Liver (tissue), 3 donors: ENCODE results near the gene CALML5.

Experiments used
- CTCF ChIP-seq: fragments of 150-350 bp; IDR thresholded peaks from 2 replicates; pipeline ENCODE4 v1.5.1; 2017; ENCODE audit warnings: improper control_type of control experiment, low read depth, low read length; ENCODE audit not compliant: missing input control
- EGR1 ChIP-seq, 2 donors: IDR thresholded peaks; 2 replicates each; pipeline ENCODE4 v1.6.1; 2016 to 2018; ENCODE audit warnings: antibody characterized with exemption in 2 of 2, low read depth in 2 of 2
- FOXA1 ChIP-seq: IDR thresholded peaks from 2 replicates; pipeline ENCODE4 v1.6.1; 2016; ENCODE audit warnings: antibody characterized with exemption
- GABPA ChIP-seq, 2 donors: IDR thresholded peaks in 1 of 2; conservative IDR thresholded peaks in 1 of 2; 2 replicates each; pipeline ENCODE4 v1.6.1; 2016; ENCODE audit warnings: antibody characterized with exemption in 2 of 2, mild to moderate bottlenecking in 1 of 2, moderate library complexity in 1 of 2
- MAX ChIP-seq: IDR thresholded peaks from 2 replicates; pipeline ENCODE4 v1.6.1; 2016; ENCODE audit warnings: antibody characterized with exemption
- NR2F2 ChIP-seq: IDR thresholded peaks from 2 replicates; pipeline ENCODE4 v1.6.1; 2016; ENCODE audit warnings: antibody characterized with exemption
- RAD21 ChIP-seq, 2 donors: IDR thresholded peaks; 2 replicates each; pipeline ENCODE4 v1.6.1; 2016; ENCODE audit warnings: antibody characterized with exemption in 2 of 2, mild to moderate bottlenecking in 2 of 2
- REST ChIP-seq: IDR thresholded peaks from 2 replicates; pipeline ENCODE4 v1.6.1; 2016; ENCODE audit warnings: antibody characterized with exemption, mild to moderate bottlenecking
- RXRA ChIP-seq, 2 donors: IDR thresholded peaks; 2 replicates each; pipeline ENCODE4 v1.6.1; 2017 to 2018; ENCODE audit warnings: antibody characterized with exemption in 2 of 2, mild to moderate bottlenecking in 1 of 2
- SP1 ChIP-seq: IDR thresholded peaks from 2 replicates; pipeline ENCODE4 v1.6.1; 2018; ENCODE audit warnings: antibody characterized with exemption, mild to moderate bottlenecking
- YY1 ChIP-seq: IDR thresholded peaks from 2 replicates; pipeline ENCODE4 v1.6.1; 2016; ENCODE audit warnings: antibody characterized with exemption, mild to moderate bottlenecking
- ZBTB33 ChIP-seq: IDR thresholded peaks from 2 replicates; pipeline ENCODE4 v1.6.1; 2016; ENCODE audit warnings: antibody characterized with exemption
- donor health status: healthy.
- donor health status: healthy.

- TF ChIP-seq CTCF (no peak), NR2F2 (no peak), FOXA1 (no peak), YY1 (no peak), EGR1 (IDR thresholded peaks at IDR 0.05; ENCODE audit: low read depth in 2 of 2) (no peak), MAX (no peak), RAD21 (IDR thresholded peaks at IDR 0.05) (no peak), SP1 (no peak), GABPA (IDR thresholded peaks at IDR 0.05 in 1 of 2, conservative IDR thresholded peaks at IDR 0.05 in 1 of 2) (no peak), REST (no peak), RXRA (IDR thresholded peaks at IDR 0.05) (no peak), ZBTB33 (no peak)
Observed at GRCh38 chr10:5538892-5539651, 39.7 kb upstream of the CALML5 start.
